A673 (cell line): Measurements from ENCODE around the gene ERMP1. TPM values are rescaled to one million over a fixed set of nuclear protein-coding genes. Genes with fewer than 3 reads are reported as not detected.

Experiments used
- BruUV-seq: library from RNA; stranded (reverse); fragments of 400-500 nt; replicated peaks from 2 replicates; lab custom pipeline; 2021; lab: Mats Ljungman, UMichigan
- CTCF ChIA-PET: fragments of 300-600 bp; sonication (Branson Sonifier 250); formaldehyde crosslinking; loops from one replicate; lab custom pipeline; 2022; ENCODE audit warnings: antibody characterized with exemption; lab: Charles Lee
- POLR2A ChIA-PET: fragments of 300-600 bp; sonication (Branson Sonifier 250); formaldehyde crosslinking; loops from one replicate; lab custom pipeline; 2022; ENCODE audit warnings: antibody characterized with exemption; ENCODE audit not compliant: low non-redundant PET; lab: Charles Lee
- DNase-seq: peaks from one replicate; pipeline ENCODE4 v3.0.0-alpha.2; 2015; ENCODE audit warnings: low spot score
- H3K27ac ChIP-seq: fragments of 200-600 bp; sonication (generic); 2 replicates; pipeline ENCODE4 v1.5.1; 2016; ENCODE audit warnings: mixed run types, low read depth, mild to moderate bottlenecking, mixed read lengths, antibody characterized with exemption, low read length; ENCODE audit not compliant: poor library complexity, severe bottlenecking
- H3K27me3 ChIP-seq: fragments of 200-600 bp; sonication (generic); replicated peaks from 2 replicates; pipeline ENCODE4 v1.6.1; 2017; ENCODE audit warnings: mixed run types, low read depth, mild to moderate bottlenecking, mixed read lengths, antibody characterized with exemption, low read length; ENCODE audit not compliant: insufficient read depth, poor library complexity
- H3K36me3 ChIP-seq: fragments of 200-600 bp; sonication (generic); 2 replicates; pipeline ENCODE4 v1.6.1; 2016; ENCODE audit warnings: mixed run types, mild to moderate bottlenecking, mixed read lengths, antibody characterized with exemption, low read length; ENCODE audit not compliant: insufficient read depth, poor library complexity, severe bottlenecking
- H3K4me1 ChIP-seq: fragments of 200-600 bp; sonication (generic); 2 replicates; pipeline ENCODE4 v1.6.1; 2017; ENCODE audit warnings: mixed run types, mild to moderate bottlenecking, mixed read lengths, antibody characterized with exemption, low read length; ENCODE audit not compliant: insufficient read depth, poor library complexity, severe bottlenecking
- H3K4me3 ChIP-seq: fragments of 200-600 bp; sonication (generic); 2 replicates; pipeline ENCODE4 v1.5.1; 2016; ENCODE audit warnings: low read depth, mixed run types, mild to moderate bottlenecking, mixed read lengths, low read length; ENCODE audit not compliant: poor library complexity, severe bottlenecking
- H3K9me3 ChIP-seq: fragments of 200-600 bp; sonication (generic); 2 replicates; pipeline ENCODE4 v1.6.1; 2016; ENCODE audit warnings: mixed run types, low read depth, mild to moderate bottlenecking, mixed read lengths, antibody characterized with exemption, low read length; ENCODE audit not compliant: poor library complexity, severe bottlenecking
- CTCF ChIP-seq: fragments of 300-800, 200-600 bp; sonication (generic); conservative IDR thresholded peaks from 2 replicates; pipeline ENCODE4 v1.5.1; 2017; ENCODE audit warnings: low read depth, mild to moderate bottlenecking, antibody characterized with exemption, low read length, moderate library complexity, mixed read lengths
- EZH2 ChIP-seq: fragments of 200-600 bp; sonication (generic); IDR thresholded peaks from 2 replicates; pipeline ENCODE4 v1.6.1; 2017; ENCODE audit warnings: borderline replicate concordance, low read depth, mild to moderate bottlenecking, mixed read lengths, antibody characterized with exemption, low read length; ENCODE audit not compliant: poor library complexity, severe bottlenecking
- intact Hi-C: fragments of 100-400 bp; cut with micrococcal nuclease; formaldehyde crosslinking; loops from one replicate; pipeline ENCODE4 v1.10.0; 2022; ENCODE audit not compliant: unreplicated experiment
- total RNA-seq: library from RNA; stranded (reverse); gene quantifications from 2 replicates; pipeline ENCODE4 v1.2.3, GENCODE V29; 2021

The ERMP1 gene
- total RNA-seq, 1 experiment from 2014 or later, result 11.5 TPM

GRCh38 chr9:5793812-5794211, 39.1 kb downstream of the ERMP1 start:
- TF ChIP-seq CTCF, result no peak
- no peak for TF ChIP-seq EZH2
- no peak for DNase-seq
- Histone ChIP-seq H3K4me1 (no peaks in the 10 kb centered on the region), H3K4me3 (no peak overlapping the region), H3K9me3 (no peaks in the 10 kb centered on the region), H3K36me3 (no peaks in the 10 kb centered on the region), H3K27me3 (no peaks in the 10 kb centered on the region), H3K27ac (no peak overlapping the region)
- ChIA-PET POLR2A (no interaction called here), CTCF (no interaction called here)
- no TSS peak for BruUV-seq
- intact Hi-C loops, result no loop called here

- no peak for TF ChIP-seq EZH2
- no peak for TF ChIP-seq CTCF
- POLR2A ChIA-PET, result no interaction called here
- Histone ChIP-seq H3K36me3 (no peaks in the 10 kb centered on the region), H3K27ac (no peak overlapping the region), H3K9me3 (no peaks in the 10 kb centered on the region), H3K27me3 (no peaks in the 10 kb centered on the region), H3K4me1 (no peaks in the 10 kb centered on the region), H3K4me3 (no peak overlapping the region)
- intact Hi-C loops, result no loop called here
- DNase-seq, result no peak
- no TSS peak for BruUV-seq
- CTCF ChIA-PET, result no interaction called here
These were observed 41.0 kb downstream of the ERMP1 start for GRCh38 chr9:5791870-5792269.

GRCh38 chr9:5790923-5791322, 42.0 kb downstream of the ERMP1 start:
- no peak for TF ChIP-seq EZH2
- TF ChIP-seq CTCF, result no peak
- POLR2A ChIA-PET, result no interaction called here
- no peaks in the 10 kb centered on the region for H3K27me3 ChIP-seq
- BruUV-seq, result no TSS peak
- H3K4me3 ChIP-seq, result no peak overlapping the region
- DNase-seq, result peak; percentile 7
- no peak overlapping the region for H3K27ac ChIP-seq
- intact Hi-C loops, result no loop called here
- H3K36me3 ChIP-seq, result no peaks in the 10 kb centered on the region
- H3K4me1 ChIP-seq, result no peaks in the 10 kb centered on the region
- no peaks in the 10 kb centered on the region for H3K9me3 ChIP-seq
- CTCF ChIA-PET, result no interaction called here
